Activated CD4-positive, alpha-beta T cell treated with anti-CD3 and anti-CD28 coated beads for 36 hours (primary cell): ENCODE results near the gene ASTN1. TPM values are rescaled to one million over a fixed set of nuclear protein-coding genes. Genes with fewer than 3 reads are reported as not detected.

ENCODE experiments used
- ATAC-seq: fragments of 200-7000 bp; cut with Tn5 transposase; one replicate; pipeline ENCODE4 v1.10.0; 2021; ENCODE audit warnings: mild to moderate bottlenecking, moderate library complexity
- CTCF ChIA-PET: fragments of 350-600 bp; sonication (Branson Sonifier 250); formaldehyde crosslinking; loops from one replicate; lab custom pipeline; 2021; ENCODE audit warnings: antibody characterized with exemption; lab: Charles Lee
- POLR2A ChIA-PET: fragments of 350-600 bp; sonication (Branson Sonifier 250); formaldehyde crosslinking; loops from one replicate; lab custom pipeline; 2021; ENCODE audit warnings: antibody characterized with exemption, inconsistent platforms; lab: Charles Lee
- DNase-seq: peaks from one replicate; pipeline ENCODE4 v3.0.0-alpha.2; 2020
- H3K27ac Mint-ChIP-seq: one replicate; pipeline ENCODE4 v1.8.0; 2021; ENCODE audit warnings: mixed read lengths
- H3K27me3 Mint-ChIP-seq: one replicate; pipeline ENCODE4 v1.8.0; 2021; ENCODE audit warnings: mixed read lengths
- H3K36me3 Mint-ChIP-seq: one replicate; pipeline ENCODE4 v1.8.0; 2021; ENCODE audit warnings: low read depth, mixed read lengths
- H3K4me1 Mint-ChIP-seq: one replicate; pipeline ENCODE4 v1.8.0; 2021; ENCODE audit warnings: mixed read lengths
- H3K4me3 Mint-ChIP-seq: one replicate; pipeline ENCODE4 v1.8.0; 2021; ENCODE audit warnings: mild to moderate bottlenecking, moderate library complexity, mixed read lengths
- H3K9me3 Mint-ChIP-seq: one replicate; pipeline ENCODE4 v1.8.0; 2021; ENCODE audit warnings: low read depth, mixed read lengths
- intact Hi-C, 2 experiments: fragments of 100-400 bp; cut with DNase I in 1 of 2; cut with micrococcal nuclease in 1 of 2; formaldehyde crosslinking; loops; one replicate each; pipeline versions ENCODE4 v1.14.2 to v1.15.1; 2022 to 2024; cut with DNase I, micrococcal nuclease
- total RNA-seq, 2 experiments: library from RNA; stranded (reverse); gene quantifications; one replicate each; pipeline ENCODE4 v1.2.3, GENCODE V29; 2021

ASTN1 gene
- total RNA-seq, 2 experiments from 2014 or later: not detected

- H3K4me1 Mint-ChIP-seq: no peaks in the 10 kb centered on the region
- CTCF ChIA-PET: no interaction called here
- ATAC-seq: no peak
Measured at GRCh38 chr1:176998183-176998795, 166.2 kb downstream of the ASTN1 start.

GRCh38 chr1:176996456-176997090 lies 167.9 kb downstream of the ASTN1 start:
- no peaks in the 10 kb centered on the region for H3K36me3 Mint-ChIP-seq
- intact Hi-C loops: no loop called here
- ChIA-PET POLR2A (no interaction called here), CTCF (no interaction called here)
- H3K9me3 Mint-ChIP-seq: peaks cover 6% of the 10 kb centered on the region
- H3K4me1 Mint-ChIP-seq: no peaks in the 10 kb centered on the region
- no peak for DNase-seq
- ATAC-seq: no peak
- H3K4me3 Mint-ChIP-seq: no peak overlapping the region
- no peaks in the 10 kb centered on the region for H3K27me3 Mint-ChIP-seq
- H3K27ac Mint-ChIP-seq: no peak overlapping the region

More at GRCh38 chr1:176998183-176998795, 166.2 kb downstream of the ASTN1 start:
- H3K9me3 Mint-ChIP-seq: peaks cover 6% of the 10 kb centered on the region
- no peaks in the 10 kb centered on the region for H3K27me3 Mint-ChIP-seq
- DNase-seq: no peak
- POLR2A ChIA-PET: no interaction called here
- H3K27ac Mint-ChIP-seq: no peak overlapping the region
- no peaks in the 10 kb centered on the region for H3K36me3 Mint-ChIP-seq
- H3K4me3 Mint-ChIP-seq: no peak overlapping the region
- intact Hi-C loops: no loop called here

GRCh38 chr1:176994931-176995596 lies 169.4 kb downstream of the ASTN1 start:
- peaks cover 3% of the 10 kb centered on the region for H3K9me3 Mint-ChIP-seq
- H3K27me3 Mint-ChIP-seq: no peaks in the 10 kb centered on the region
- CTCF ChIA-PET: no interaction called here
- intact Hi-C loops: no loop called here
- no peaks in the 10 kb centered on the region for H3K36me3 Mint-ChIP-seq
- POLR2A ChIA-PET: no interaction called here
- DNase-seq: no peak
- ATAC-seq: no peak
- H3K27ac Mint-ChIP-seq: no peak overlapping the region
- no peak overlapping the region for H3K4me3 Mint-ChIP-seq
- no peaks in the 10 kb centered on the region for H3K4me1 Mint-ChIP-seq

- Mint-ChIP-seq H3K36me3 (no peaks in the 10 kb centered on the region), H3K4me1 (no peaks in the 10 kb centered on the region), H3K27me3 (no peaks in the 10 kb centered on the region), H3K4me3 (no peak overlapping the region), H3K9me3 (peaks cover 3% of the 10 kb centered on the region), H3K27ac (no peak overlapping the region)
- CTCF ChIA-PET: no interaction called here
- POLR2A ChIA-PET: no interaction called here
- DNase-seq: no peak
- intact Hi-C loops: no loop called here
- no peak for ATAC-seq
Measured at GRCh38 chr1:176993587-176993986, 170.9 kb downstream of the ASTN1 start.

GRCh38 chr1:176989754-176990153 lies 174.8 kb downstream of the ASTN1 start:
- intact Hi-C loops: no loop called here
- Mint-ChIP-seq H3K9me3 (peaks cover 3% of the 10 kb centered on the region), H3K4me3 (no peak overlapping the region), H3K4me1 (no peaks in the 10 kb centered on the region), H3K27ac (no peak overlapping the region), H3K27me3 (no peaks in the 10 kb centered on the region), H3K36me3 (no peaks in the 10 kb centered on the region)
- no peak for ATAC-seq
- no peak for DNase-seq
- ChIA-PET CTCF (no interaction called here), POLR2A (no interaction called here)

- no peak overlapping the region for H3K27ac Mint-ChIP-seq
- intact Hi-C loops: no loop called here
- DNase-seq (no peak), ATAC-seq (no peak)
- CTCF ChIA-PET: no interaction called here
- POLR2A ChIA-PET: no interaction called here
- no peaks in the 10 kb centered on the region for H3K36me3 Mint-ChIP-seq
- H3K4me3 Mint-ChIP-seq: no peak overlapping the region
- peaks cover 3% of the 10 kb centered on the region for H3K9me3 Mint-ChIP-seq
- no peaks in the 10 kb centered on the region for H3K27me3 Mint-ChIP-seq
- H3K4me1 Mint-ChIP-seq: no peaks in the 10 kb centered on the region
Measured at GRCh38 chr1:176989023-176989422, 175.5 kb downstream of the ASTN1 start.

GRCh38 chr1:176987016-176987415 lies 177.5 kb downstream of the ASTN1 start:
- ChIA-PET CTCF (interaction anchor here (1.0 kb wide), 1 partner anchor 195 kb away, joined by 3 read pairs; no protein-coding TSS in a partner anchor), POLR2A (no interaction called here)
- no peak for DNase-seq
- intact Hi-C loops: no loop called here
- Mint-ChIP-seq H3K4me3 (no peak overlapping the region), H3K9me3 (no peaks in the 10 kb centered on the region), H3K27ac (no peak overlapping the region), H3K27me3 (no peaks in the 10 kb centered on the region), H3K4me1 (no peaks in the 10 kb centered on the region), H3K36me3 (no peaks in the 10 kb centered on the region)
- no peak for ATAC-seq

- Mint-ChIP-seq H3K27me3 (no peaks in the 10 kb centered on the region), H3K4me1 (no peaks in the 10 kb centered on the region), H3K9me3 (no peaks in the 10 kb centered on the region), H3K36me3 (no peaks in the 10 kb centered on the region), H3K4me3 (no peak overlapping the region), H3K27ac (no peak overlapping the region)
- intact Hi-C loops: no loop called here
- ATAC-seq (no peak), DNase-seq (no peak)
- ChIA-PET CTCF (no interaction called here), POLR2A (no interaction called here)
Measured at GRCh38 chr1:176983731-176984130, 180.8 kb downstream of the ASTN1 start.

- Mint-ChIP-seq H3K4me1 (no peaks in the 10 kb centered on the region), H3K27ac (no peak overlapping the region), H3K36me3 (no peaks in the 10 kb centered on the region), H3K9me3 (no peaks in the 10 kb centered on the region), H3K4me3 (no peak overlapping the region), H3K27me3 (peaks cover 3% of the 10 kb centered on the region)
- no peak for ATAC-seq
- DNase-seq: no peak
- CTCF ChIA-PET: no interaction called here
- intact Hi-C loops: no loop called here
- POLR2A ChIA-PET: no interaction called here
Measured at GRCh38 chr1:176976771-176977170, 187.7 kb downstream of the ASTN1 start.

- DNase-seq: no peak
- no peak for ATAC-seq
- H3K4me1 Mint-ChIP-seq: no peaks in the 10 kb centered on the region
- POLR2A ChIA-PET: no interaction called here
- CTCF ChIA-PET: no interaction called here
- H3K36me3 Mint-ChIP-seq: no peaks in the 10 kb centered on the region
- H3K27me3 Mint-ChIP-seq: peaks cover 3% of the 10 kb centered on the region
- H3K4me3 Mint-ChIP-seq: no peak overlapping the region
- intact Hi-C loops: no loop called here
- H3K9me3 Mint-ChIP-seq: no peaks in the 10 kb centered on the region
- no peak overlapping the region for H3K27ac Mint-ChIP-seq
Measured at GRCh38 chr1:176976225-176976624, 188.3 kb downstream of the ASTN1 start.

GRCh38 chr1:176964687-176965086 lies 199.8 kb downstream of the ASTN1 start:
- DNase-seq: no peak
- Mint-ChIP-seq H3K9me3 (no peaks in the 10 kb centered on the region), H3K36me3 (no peaks in the 10 kb centered on the region), H3K4me3 (no peak overlapping the region), H3K4me1 (no peaks in the 10 kb centered on the region), H3K27ac (no peak overlapping the region), H3K27me3 (peaks cover 1% of the 10 kb centered on the region)
- intact Hi-C loops: no loop called here
- no peak for ATAC-seq
- ChIA-PET POLR2A (no interaction called here), CTCF (no interaction called here)

GRCh38 chr1:176963181-176963580 lies 201.3 kb downstream of the ASTN1 start:
- ATAC-seq (no peak), DNase-seq (no peak)
- H3K27ac Mint-ChIP-seq: no peak overlapping the region
- H3K27me3 Mint-ChIP-seq: peaks cover 1% of the 10 kb centered on the region
- intact Hi-C loops: no loop called here
- no peak overlapping the region for H3K4me3 Mint-ChIP-seq
- no peaks in the 10 kb centered on the region for H3K36me3 Mint-ChIP-seq
- no peaks in the 10 kb centered on the region for H3K9me3 Mint-ChIP-seq
- ChIA-PET CTCF (no interaction called here), POLR2A (no interaction called here)
- no peaks in the 10 kb centered on the region for H3K4me1 Mint-ChIP-seq
